Neural cell (in vitro differentiated cells): ENCODE measurements around the gene ARL6IP4.

Experiments
- EP300 ChIP-seq: fragments of 450-650 bp; conservative IDR thresholded peaks from 2 replicates; pipeline ENCODE4 v1.6.1; 2014; ENCODE audit warnings: antibody characterized with exemption, mild to moderate bottlenecking, moderate library complexity; ENCODE audit not compliant: poor library complexity, severe bottlenecking
- EZH2 ChIP-seq: fragments of 200-600, 300-800 bp; shearing (Covaris generic), sonication (generic); IDR thresholded peaks from 2 replicates; pipeline ENCODE4 v1.6.1; 2014; ENCODE audit warnings: antibody characterized with exemption, low read length, borderline replicate concordance, mild to moderate bottlenecking; ENCODE audit not compliant: insufficient read depth, poor library complexity, severe bottlenecking
- POLR2AphosphoS5 ChIP-seq: IDR thresholded peaks from 2 replicates; pipeline ENCODE4 v1.6.1; 2012
- TF ChIP-seq, protein P1 (sequence below): fragments of 450-650 bp; IDR thresholded peaks from 2 replicates; pipeline ENCODE4 v1.5.1; 2014; ENCODE audit warnings: antibody characterized with exemption, mild to moderate bottlenecking, moderate library complexity; ENCODE audit not compliant: poor library complexity, severe bottlenecking
- TF ChIP-seq, protein P2 (sequence below): IDR thresholded peaks from 2 replicates; pipeline ENCODE4 v1.6.1; 2012; ENCODE audit warnings: borderline replicate concordance

DNA sequence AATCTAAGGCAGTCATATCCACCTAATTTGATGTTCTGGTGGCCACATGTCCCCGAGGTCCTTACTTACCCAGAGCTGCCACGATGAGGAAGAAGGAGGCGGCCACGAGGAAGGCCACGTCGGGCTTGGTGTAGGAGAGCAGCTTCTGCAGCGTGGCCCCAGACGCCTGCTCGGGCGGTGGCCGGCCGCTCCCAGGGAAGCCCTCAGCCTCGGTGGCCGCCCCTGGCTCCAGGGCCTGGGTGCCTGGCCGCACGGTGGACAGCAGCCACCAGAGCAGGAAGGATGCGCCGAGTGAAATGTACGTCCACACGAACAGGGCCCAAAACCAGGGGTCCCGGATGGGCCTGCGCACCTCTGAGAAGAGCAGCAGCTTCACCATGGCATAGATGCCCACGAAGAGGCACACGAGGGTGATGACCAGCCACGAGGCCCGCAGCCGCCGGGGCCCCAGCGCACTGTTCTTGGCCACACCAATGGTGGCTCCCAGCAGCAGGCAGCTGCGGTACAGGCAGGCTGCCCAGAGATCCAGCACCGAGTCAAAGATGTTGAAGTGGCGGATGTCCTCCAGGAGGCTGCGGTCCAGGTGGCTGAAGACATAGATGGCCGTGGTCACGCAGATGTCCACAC is 20.8 kb upstream of the ARL6IP4 start:
- TF ChIP-seq, protein P1, sequence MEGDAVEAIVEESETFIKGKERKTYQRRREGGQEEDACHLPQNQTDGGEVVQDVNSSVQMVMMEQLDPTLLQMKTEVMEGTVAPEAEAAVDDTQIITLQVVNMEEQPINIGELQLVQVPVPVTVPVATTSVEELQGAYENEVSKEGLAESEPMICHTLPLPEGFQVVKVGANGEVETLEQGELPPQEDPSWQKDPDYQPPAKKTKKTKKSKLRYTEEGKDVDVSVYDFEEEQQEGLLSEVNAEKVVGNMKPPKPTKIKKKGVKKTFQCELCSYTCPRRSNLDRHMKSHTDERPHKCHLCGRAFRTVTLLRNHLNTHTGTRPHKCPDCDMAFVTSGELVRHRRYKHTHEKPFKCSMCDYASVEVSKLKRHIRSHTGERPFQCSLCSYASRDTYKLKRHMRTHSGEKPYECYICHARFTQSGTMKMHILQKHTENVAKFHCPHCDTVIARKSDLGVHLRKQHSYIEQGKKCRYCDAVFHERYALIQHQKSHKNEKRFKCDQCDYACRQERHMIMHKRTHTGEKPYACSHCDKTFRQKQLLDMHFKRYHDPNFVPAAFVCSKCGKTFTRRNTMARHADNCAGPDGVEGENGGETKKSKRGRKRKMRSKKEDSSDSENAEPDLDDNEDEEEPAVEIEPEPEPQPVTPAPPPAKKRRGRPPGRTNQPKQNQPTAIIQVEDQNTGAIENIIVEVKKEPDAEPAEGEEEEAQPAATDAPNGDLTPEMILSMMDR = no peak
- TF ChIP-seq EP300 = no peak
- TF ChIP-seq, protein P2, sequence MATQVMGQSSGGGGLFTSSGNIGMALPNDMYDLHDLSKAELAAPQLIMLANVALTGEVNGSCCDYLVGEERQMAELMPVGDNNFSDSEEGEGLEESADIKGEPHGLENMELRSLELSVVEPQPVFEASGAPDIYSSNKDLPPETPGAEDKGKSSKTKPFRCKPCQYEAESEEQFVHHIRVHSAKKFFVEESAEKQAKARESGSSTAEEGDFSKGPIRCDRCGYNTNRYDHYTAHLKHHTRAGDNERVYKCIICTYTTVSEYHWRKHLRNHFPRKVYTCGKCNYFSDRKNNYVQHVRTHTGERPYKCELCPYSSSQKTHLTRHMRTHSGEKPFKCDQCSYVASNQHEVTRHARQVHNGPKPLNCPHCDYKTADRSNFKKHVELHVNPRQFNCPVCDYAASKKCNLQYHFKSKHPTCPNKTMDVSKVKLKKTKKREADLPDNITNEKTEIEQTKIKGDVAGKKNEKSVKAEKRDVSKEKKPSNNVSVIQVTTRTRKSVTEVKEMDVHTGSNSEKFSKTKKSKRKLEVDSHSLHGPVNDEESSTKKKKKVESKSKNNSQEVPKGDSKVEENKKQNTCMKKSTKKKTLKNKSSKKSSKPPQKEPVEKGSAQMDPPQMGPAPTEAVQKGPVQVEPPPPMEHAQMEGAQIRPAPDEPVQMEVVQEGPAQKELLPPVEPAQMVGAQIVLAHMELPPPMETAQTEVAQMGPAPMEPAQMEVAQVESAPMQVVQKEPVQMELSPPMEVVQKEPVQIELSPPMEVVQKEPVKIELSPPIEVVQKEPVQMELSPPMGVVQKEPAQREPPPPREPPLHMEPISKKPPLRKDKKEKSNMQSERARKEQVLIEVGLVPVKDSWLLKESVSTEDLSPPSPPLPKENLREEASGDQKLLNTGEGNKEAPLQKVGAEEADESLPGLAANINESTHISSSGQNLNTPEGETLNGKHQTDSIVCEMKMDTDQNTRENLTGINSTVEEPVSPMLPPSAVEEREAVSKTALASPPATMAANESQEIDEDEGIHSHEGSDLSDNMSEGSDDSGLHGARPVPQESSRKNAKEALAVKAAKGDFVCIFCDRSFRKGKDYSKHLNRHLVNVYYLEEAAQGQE = no peak
- no peak for TF ChIP-seq EZH2
- no peak for TF ChIP-seq POLR2AphosphoS5
